ENCODE data around the gene BOK. TPM values are rescaled to one million over a fixed set of nuclear protein-coding genes. Genes with fewer than 3 reads are reported as not detected.

Gene BOK
- total and polyA plus RNA-seq, 2 of the 13 experiments (the other 11 are each of a cell fraction or from before 2014, with no cell fraction given), result 35.5 to 39.2 TPM

GRCh38 chr2:241609859-241610793, 51.6 kb downstream of the BOK start (continued):
- TF ChIP-seq ZNF546 (CRISPR knock-in tag; conservative IDR thresholded peaks at IDR 0.05), result no peak; the same call in 1 of the 2 replicates

GRCh38 chr2:241611062-241611461, 52.5 kb downstream of the BOK start:
- DNase-seq (ENCODE audit: low spot score), result no peak
- 93% methylated on average over 12 of the region's 13 CpGs for WGBS (ENCODE audit: low lambda C conversion rate)
- BruUV-seq (replicated peaks), result TSS peak; percentile 87
- ChIA-PET POLR2A (no interaction called here), CTCF (ENCODE audit: low intra/inter-chr PET ratio, low total read pairs) (no interaction called here)
- H3K4me1 ChIP-seq (ENCODE audit: insufficient read depth, low read length), result peaks cover 32% of the 10 kb centered on the region
- H3K9ac ChIP-seq (ENCODE audit: insufficient read depth, low read depth, low read length), result peak overlapping the region; percentile 89
- no peak for FAIRE-seq
- H3K27me3 ChIP-seq (ENCODE audit: control insufficient read depth in 1 of 2, insufficient read depth in 2 of 2, low read length in 2 of 2), result no peaks in the 10 kb centered on the region
- H3K4me2 ChIP-seq (ENCODE audit: low read depth, low read length), result peak overlapping the region; percentile 94
- intact Hi-C loops (cut with micrococcal nuclease; ENCODE audit: unreplicated experiment), result no loop called here
- no peak for ATAC-seq
- H3K79me2 ChIP-seq (ENCODE audit: insufficient read depth, low read length), result peaks cover 54% of the 10 kb centered on the region
- H3K9me3 ChIP-seq (ENCODE audit: low read length), result no peaks in the 10 kb centered on the region
- no peak overlapping the region for H2AFZ ChIP-seq (ENCODE audit: low read length)
- peak overlapping the region in 1 of 3 experiments; percentile 89; a peak in 1 of 6 replicates for H3K4me3 ChIP-seq (replicated peaks in 1 of 3; ENCODE audit: insufficient read depth in 1 of 3, low read depth in 2 of 3, low read length in 3 of 3)
- TF ChIP-seq CERS6 (CRISPR knock-in tag; IDR thresholded peaks at IDR 0.05) (no peak), PITX1 (CRISPR knock-in tag; IDR thresholded peaks at IDR 0.05) (peak; percentile 11; the same call in 1 of the 2 replicates), ZNF234 (CRISPR knock-in tag; conservative IDR thresholded peaks at IDR 0.05) (no peak)
- in situ Hi-C loops (cut with HindIII; ENCODE audit: extremely low pct_ligation_motif_present, low pct_unique_long_range_greater_than_20kb), result no loop called here
- H3K27ac ChIP-seq (ENCODE audit: extremely low read length, insufficient read depth, low read length), result peak overlapping the region; percentile 86
- H3K36me3 ChIP-seq (replicated peaks in 1 of 2; ENCODE audit: control insufficient read depth in 1 of 2, insufficient read depth in 2 of 2, low read length in 2 of 2), result peaks cover 17 to 43% of the 10 kb centered on the region in 2 experiments
- H4K20me1 ChIP-seq (ENCODE audit: insufficient read depth, low read length), result no peaks in the 10 kb centered on the region
